IMR-90 (cell line): ENCODE measurements around the gene CCDC167.

Experiments
- CTCF ChIP-seq: conservative IDR thresholded peaks from 2 replicates; pipeline ENCODE4 v1.5.1; 2012; ENCODE audit warnings: mild to moderate bottlenecking, low read depth, low read length, improper control_type of control experiment
- FOS ChIP-seq: fragments of 150-350 bp; IDR thresholded peaks from 2 replicates; pipeline ENCODE4 v1.6.1; 2016; ENCODE audit warnings: low read depth, low read length
- MAZ ChIP-seq: IDR thresholded peaks from 2 replicates; pipeline ENCODE4 v1.6.1; 2012; ENCODE audit warnings: low read depth, mild to moderate bottlenecking, low read length, improper control_type of control experiment, moderate library complexity, borderline replicate concordance
- MXI1 ChIP-seq: IDR thresholded peaks from 2 replicates; pipeline ENCODE4 v1.6.1; 2012; ENCODE audit warnings: low read depth, mild to moderate bottlenecking, low read length, moderate library complexity, borderline replicate concordance
- POLR2A ChIP-seq: IDR thresholded peaks from 2 replicates; pipeline ENCODE4 v1.6.1; 2012; ENCODE audit warnings: mild to moderate bottlenecking, low read depth, low read length
- RAD21 ChIP-seq: IDR thresholded peaks from 2 replicates; pipeline ENCODE4 v1.6.1; 2012; ENCODE audit warnings: low read length, improper control_type of control experiment
- RCOR1 ChIP-seq: IDR thresholded peaks from 2 replicates; pipeline ENCODE4 v1.6.1; 2012; ENCODE audit warnings: mild to moderate bottlenecking, low read length, improper control_type of control experiment; ENCODE audit not compliant: insufficient replicate concordance
- RFX5 ChIP-seq: IDR thresholded peaks from 2 replicates; pipeline ENCODE4 v1.8.0; 2012; ENCODE audit warnings: low read depth, mild to moderate bottlenecking, low read length, moderate library complexity
- SMC3 ChIP-seq: fragments of 150-350 bp; IDR thresholded peaks from 2 replicates; pipeline ENCODE4 v1.6.1; 2016; ENCODE audit warnings: low read depth, mild to moderate bottlenecking, antibody characterized with exemption, low read length, moderate library complexity
- USF2 ChIP-seq: fragments of 150-350 bp; IDR thresholded peaks from 2 replicates; pipeline ENCODE4 v1.6.1; 2017; ENCODE audit warnings: mild to moderate bottlenecking, antibody characterized with exemption, low read length, low read depth
- TF ChIP-seq, protein P1 (sequence below): fragments of 150-350 bp; IDR thresholded peaks from 2 replicates; pipeline ENCODE4 v1.6.1; 2016; ENCODE audit warnings: low read depth, mild to moderate bottlenecking, low read length, moderate library complexity, borderline replicate concordance

DNA sequence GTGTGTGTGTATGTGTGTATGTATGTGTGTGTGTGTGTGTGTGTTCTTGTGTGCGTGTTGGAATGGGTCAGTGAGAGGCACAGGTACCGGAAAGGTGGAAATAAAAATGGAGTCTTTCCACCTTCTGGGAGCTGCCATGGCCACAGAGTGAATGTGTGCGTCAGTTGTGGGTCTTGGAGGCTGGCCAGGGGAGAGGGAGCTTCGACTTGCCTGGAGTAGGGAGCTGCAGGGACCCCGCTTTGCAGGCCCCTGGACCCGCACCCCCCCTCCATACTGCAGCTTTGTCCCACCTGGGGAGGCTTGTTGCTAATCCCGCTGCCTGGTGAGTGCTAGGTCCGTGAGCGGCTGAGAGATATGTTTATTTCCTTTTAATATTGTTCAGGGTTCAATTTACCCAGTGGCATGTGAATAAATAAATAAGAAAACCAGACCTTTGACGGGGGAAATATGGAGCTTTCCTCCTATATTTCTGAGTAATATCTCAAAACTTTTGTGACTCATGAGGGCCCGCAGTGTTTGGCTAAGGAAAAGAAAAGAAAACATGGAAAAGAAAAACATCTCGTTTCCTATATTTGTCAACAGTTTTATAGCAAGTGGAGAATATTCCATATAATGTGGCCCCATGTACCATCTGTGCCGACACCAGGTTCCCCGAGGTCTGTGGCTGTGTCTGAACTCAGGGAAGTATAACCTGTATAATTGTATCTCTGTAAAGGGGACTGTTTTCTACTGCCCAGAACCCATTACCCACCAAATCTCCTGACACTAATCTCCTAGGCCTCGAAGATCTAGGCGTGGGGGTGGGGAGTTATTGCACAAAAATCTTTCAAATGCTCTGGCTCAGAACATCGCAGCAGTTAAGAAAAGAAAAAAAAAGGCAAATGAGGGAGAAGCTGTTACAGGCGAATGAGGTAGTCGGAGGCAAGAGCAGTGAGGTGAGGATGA lies 24.6 kb upstream of the CCDC167 start:
- TF ChIP-seq FOS: 0 out of 2 replicates have a peak, but pooled peaks have one; percentile 22
- TF ChIP-seq CTCF: no peak
- no peak for TF ChIP-seq POLR2A
- TF ChIP-seq MAZ: no peak
- TF ChIP-seq MXI1: no peak
- no peak for TF ChIP-seq RFX5
- TF ChIP-seq, protein P1, sequence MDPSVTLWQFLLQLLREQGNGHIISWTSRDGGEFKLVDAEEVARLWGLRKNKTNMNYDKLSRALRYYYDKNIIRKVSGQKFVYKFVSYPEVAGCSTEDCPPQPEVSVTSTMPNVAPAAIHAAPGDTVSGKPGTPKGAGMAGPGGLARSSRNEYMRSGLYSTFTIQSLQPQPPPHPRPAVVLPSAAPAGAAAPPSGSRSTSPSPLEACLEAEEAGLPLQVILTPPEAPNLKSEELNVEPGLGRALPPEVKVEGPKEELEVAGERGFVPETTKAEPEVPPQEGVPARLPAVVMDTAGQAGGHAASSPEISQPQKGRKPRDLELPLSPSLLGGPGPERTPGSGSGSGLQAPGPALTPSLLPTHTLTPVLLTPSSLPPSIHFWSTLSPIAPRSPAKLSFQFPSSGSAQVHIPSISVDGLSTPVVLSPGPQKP: no peak
- no peak for TF ChIP-seq USF2
- no peak for TF ChIP-seq RAD21
- no peak for TF ChIP-seq RCOR1
- no peak for TF ChIP-seq SMC3
